Stimulated activated naive CD4-positive, alpha-beta T cell treated with Interleukin-2 at 50 U/mL for 16 hours (primary cell): ENCODE results near the gene EHD4.

Experiments
- DNase-seq: peaks from one replicate; lab custom pipeline; 2025; lab: John Stamatoyannopoulos, UW

The EHD4 gene

GRCh38 chr15:41972253-41973242 lies at the start of gene EHD4:
Gene EHD4 (minus strand): TSS chr15:41972557. CDS start chr15:41972494, 63 bp downstream.
- DNase-seq = peak; percentile 95

- no peak for DNase-seq
These were observed 49.2 kb upstream of the EHD4 start for GRCh38 chr15:42021593-42021992.

GRCh38 chr15:42020713-42021273 lies 48.4 kb upstream of the EHD4 start, which contains the start of gene PLA2G4E:
Gene PLA2G4E (minus strand): TSS chr15:42021042. CDS start chr15:42021030, 12 bp downstream.
- no peak for DNase-seq

- no peak for DNase-seq
These were observed 46.2 kb upstream of the EHD4 start for GRCh38 chr15:42018306-42019224.

- DNase-seq = no peak
These were observed 44.6 kb upstream of the EHD4 start for GRCh38 chr15:42016971-42017370.

GRCh38 chr15:42014406-42014805 lies 42.0 kb upstream of the EHD4 start:
- no peak for DNase-seq

- DNase-seq = no peak
These were observed 40.6 kb upstream of the EHD4 start for GRCh38 chr15:42012928-42013482.

- DNase-seq = no peak
These were observed 39.9 kb upstream of the EHD4 start for GRCh38 chr15:42012241-42012640.

GRCh38 chr15:42011074-42011473 lies 38.7 kb upstream of the EHD4 start:
- no peak for DNase-seq

- DNase-seq = no peak
These were observed 38.1 kb upstream of the EHD4 start for GRCh38 chr15:42010434-42010833.

- DNase-seq = no peak
These were observed 37.1 kb upstream of the EHD4 start for GRCh38 chr15:42009474-42009873.

- no peak for DNase-seq
These were observed 36.7 kb upstream of the EHD4 start for GRCh38 chr15:42009022-42009421.

GRCh38 chr15:42007386-42007785 lies 35.0 kb upstream of the EHD4 start:
- DNase-seq = no peak

- DNase-seq = no peak
These were observed 30.0 kb upstream of the EHD4 start for GRCh38 chr15:42002333-42002732.

- no peak for DNase-seq
These were observed 28.9 kb upstream of the EHD4 start for GRCh38 chr15:42001236-42001635.

- DNase-seq = no peak
These were observed 27.2 kb upstream of the EHD4 start for GRCh38 chr15:41999290-42000285.

GRCh38 chr15:41997845-41998244 lies 25.5 kb upstream of the EHD4 start:
- DNase-seq = no peak

GRCh38 chr15:41996921-41997592 lies 24.7 kb upstream of the EHD4 start:
- no peak for DNase-seq

GRCh38 chr15:41996376-41996775 lies 24.0 kb upstream of the EHD4 start:
- DNase-seq = no peak

- no peak for DNase-seq
These were observed 23.1 kb upstream of the EHD4 start for GRCh38 chr15:41995476-41995855.
